Fibroblast of pulmonary artery (primary cell): ENCODE measurements around the gene GRIN2A.
A peak's percentile ranks its signal among the peaks of the same experiment; 100 is the strongest.

ENCODE experiments used
- DNase-seq: peaks from one replicate; pipeline ENCODE4 v3.0.0-alpha.2; 2010; ENCODE audit warnings: low read depth
- H3K4me3 ChIP-seq: replicated peaks from 2 replicates; pipeline ENCODE4 v1.5.1; 2011; ENCODE audit warnings: low read depth, mild to moderate bottlenecking, control low read depth, low read length, moderate library complexity
- TF ChIP-seq, protein P1 (sequence below): IDR thresholded peaks from 2 replicates; pipeline ENCODE4 v1.5.1; 2011; ENCODE audit warnings: mild to moderate bottlenecking, control low read depth, low read length, inconsistent platforms; ENCODE audit errors: missing control alignments

GRIN2A gene

DNA sequence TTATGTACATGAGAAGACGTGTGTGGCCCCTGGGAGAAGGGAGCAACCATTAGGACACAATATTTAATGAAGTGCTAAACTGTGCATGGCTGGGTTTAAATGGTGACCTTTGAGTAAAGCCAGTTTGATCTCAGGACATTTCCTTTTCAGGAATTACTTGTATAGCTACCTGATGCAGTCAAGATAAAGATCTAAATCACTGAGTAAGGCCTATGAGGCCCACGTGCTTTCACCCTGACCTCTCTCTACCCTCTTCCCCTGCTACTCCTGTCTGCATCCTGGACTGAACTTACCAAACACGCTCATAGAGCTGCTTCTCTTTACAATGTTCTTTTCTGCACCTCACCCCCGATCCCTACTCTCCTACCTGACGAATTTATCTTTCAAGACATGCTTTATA, 98.9 kb downstream of the GRIN2A start:
- DNase-seq, result no peak
- TF ChIP-seq, protein P1, sequence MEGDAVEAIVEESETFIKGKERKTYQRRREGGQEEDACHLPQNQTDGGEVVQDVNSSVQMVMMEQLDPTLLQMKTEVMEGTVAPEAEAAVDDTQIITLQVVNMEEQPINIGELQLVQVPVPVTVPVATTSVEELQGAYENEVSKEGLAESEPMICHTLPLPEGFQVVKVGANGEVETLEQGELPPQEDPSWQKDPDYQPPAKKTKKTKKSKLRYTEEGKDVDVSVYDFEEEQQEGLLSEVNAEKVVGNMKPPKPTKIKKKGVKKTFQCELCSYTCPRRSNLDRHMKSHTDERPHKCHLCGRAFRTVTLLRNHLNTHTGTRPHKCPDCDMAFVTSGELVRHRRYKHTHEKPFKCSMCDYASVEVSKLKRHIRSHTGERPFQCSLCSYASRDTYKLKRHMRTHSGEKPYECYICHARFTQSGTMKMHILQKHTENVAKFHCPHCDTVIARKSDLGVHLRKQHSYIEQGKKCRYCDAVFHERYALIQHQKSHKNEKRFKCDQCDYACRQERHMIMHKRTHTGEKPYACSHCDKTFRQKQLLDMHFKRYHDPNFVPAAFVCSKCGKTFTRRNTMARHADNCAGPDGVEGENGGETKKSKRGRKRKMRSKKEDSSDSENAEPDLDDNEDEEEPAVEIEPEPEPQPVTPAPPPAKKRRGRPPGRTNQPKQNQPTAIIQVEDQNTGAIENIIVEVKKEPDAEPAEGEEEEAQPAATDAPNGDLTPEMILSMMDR, result no peak
- no peak overlapping the region for H3K4me3 ChIP-seq

DNA sequence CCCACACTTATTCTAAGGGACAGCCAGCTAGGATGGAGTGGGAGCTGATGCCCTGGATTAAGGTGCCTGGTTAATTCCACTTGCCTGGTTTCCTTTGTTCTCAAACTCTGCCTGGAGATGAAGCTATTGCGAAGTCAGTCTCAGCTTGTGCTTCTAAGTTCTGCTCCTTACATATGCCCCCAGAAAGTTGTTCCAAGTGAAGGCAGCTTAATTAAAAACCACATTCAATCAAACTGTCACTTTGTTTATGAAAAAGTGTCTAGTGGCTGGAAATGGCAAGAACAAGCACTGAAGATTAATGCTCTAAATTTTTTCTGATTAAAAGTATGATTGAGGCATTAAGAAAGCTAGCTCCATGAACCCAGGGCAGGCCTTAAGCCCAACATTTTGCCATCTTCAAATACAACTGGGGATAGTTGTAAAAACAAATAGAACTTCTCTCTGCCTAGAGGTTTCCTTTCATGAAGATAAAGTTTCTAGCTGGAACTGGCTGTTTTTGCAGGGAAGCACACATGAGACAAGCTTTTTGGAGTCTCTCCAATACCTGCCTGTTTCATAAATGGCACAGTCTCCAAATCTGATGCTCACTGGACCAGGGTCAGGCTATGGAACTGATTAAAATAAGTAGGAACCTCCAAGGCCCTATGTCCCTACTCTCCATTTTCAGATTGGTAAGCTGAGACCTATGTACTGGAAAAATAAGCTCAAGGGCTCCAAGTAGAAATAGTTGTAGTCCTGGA, 100.9 kb downstream of the GRIN2A start:
- no peak for DNase-seq
- H3K4me3 ChIP-seq, result no peak overlapping the region
- TF ChIP-seq, protein P1, result no peak

DNA sequence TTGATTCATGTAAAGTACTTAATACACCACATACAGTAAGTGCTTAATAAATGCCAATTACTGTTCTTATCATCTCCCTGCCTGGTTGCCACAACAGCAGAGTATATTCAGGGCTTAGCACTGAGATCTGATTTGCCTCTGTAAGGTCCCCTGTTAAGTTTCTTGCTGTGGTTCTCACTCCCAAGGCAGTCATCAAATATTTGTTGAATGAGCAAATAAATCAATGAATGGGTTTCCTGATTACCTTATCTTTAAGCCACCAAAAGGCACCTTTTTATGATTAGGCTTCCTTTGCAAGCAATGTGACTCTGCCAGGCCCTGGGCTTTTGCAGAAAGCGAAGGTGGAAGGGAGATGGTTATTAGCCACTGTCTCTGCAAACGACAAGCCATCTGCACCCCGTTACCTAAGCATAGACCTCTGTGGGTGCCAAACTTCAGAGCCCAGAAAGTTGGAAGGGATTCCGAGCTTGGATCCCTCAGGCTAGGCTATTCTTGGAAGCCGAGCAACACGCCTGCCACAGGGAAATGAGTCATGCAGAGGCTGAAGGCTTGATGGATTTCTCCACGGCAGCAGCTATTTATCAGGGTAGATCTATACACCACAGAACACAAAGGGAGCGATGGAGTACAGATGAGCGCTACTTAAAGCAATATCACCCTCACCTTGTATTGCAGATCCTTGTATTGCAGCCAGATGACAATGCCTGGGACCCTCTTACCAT, 102.0 kb downstream of the GRIN2A start:
- peak; percentile 43 for DNase-seq
- H3K4me3 ChIP-seq, result no peak overlapping the region
- TF ChIP-seq, protein P1, result no peak

GRCh38 chr16:10078541-10078949, 103.7 kb downstream of the GRIN2A start:
- no peak overlapping the region for H3K4me3 ChIP-seq
- DNase-seq, result no peak
- TF ChIP-seq, protein P1, result no peak

DNA sequence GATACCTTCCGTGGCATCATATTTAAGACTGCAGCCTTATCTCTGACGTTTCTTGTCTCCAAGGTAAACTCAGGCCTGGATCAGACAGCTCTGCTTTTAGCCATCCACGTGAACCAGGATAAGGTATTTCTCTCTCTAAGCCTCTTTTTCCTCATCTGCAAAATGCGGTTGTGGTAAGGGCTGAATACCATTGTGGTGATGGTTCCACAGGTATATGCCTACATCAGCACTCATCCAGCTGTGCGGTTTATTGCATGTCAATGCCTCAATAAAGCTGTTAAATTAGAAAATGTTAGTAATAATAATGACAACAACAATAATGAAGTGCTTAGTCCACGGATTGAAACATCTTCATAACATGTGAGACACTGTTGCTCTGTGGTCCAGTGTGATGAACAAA, 104.4 kb downstream of the GRIN2A start:
- DNase-seq, result no peak
- no peak overlapping the region for H3K4me3 ChIP-seq
- TF ChIP-seq, protein P1, result no peak

DNA sequence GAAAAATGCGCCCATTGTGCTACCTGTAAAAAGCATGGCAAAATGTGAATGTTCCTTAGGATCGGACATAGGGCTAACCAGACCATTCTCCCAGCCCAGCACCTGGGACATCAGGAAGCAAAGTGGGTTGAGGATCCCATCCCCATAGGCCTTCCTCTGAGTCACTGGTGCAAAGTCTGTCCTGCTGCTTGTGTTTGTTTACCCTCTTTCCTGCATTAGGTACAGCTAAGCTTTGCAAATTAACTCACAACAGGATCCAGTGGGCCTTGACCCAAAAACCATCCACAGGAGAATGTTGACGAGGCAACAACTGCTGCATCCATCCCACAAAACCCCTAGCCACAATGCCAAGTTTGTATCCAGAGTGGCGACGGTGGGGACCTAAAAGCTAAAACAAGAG, 106.2 kb downstream of the GRIN2A start:
- TF ChIP-seq, protein P1, result no peak
- DNase-seq, result no peak
- H3K4me3 ChIP-seq, result no peak overlapping the region

GRCh38 chr16:10070591-10070990, 111.6 kb downstream of the GRIN2A start:
- H3K4me3 ChIP-seq, result no peak overlapping the region
- TF ChIP-seq, protein P1, result no peak
- DNase-seq, result no peak
